Breast epithelium (tissue), 4 donors: ENCODE data around the gene RORB. TPM values are rescaled to one million over a fixed set of nuclear protein-coding genes. Genes with fewer than 3 reads are reported as not detected.
A peak's percentile ranks its signal among the peaks of the same experiment; 100 is the strongest.

ENCODE experiments used
- DNase-seq, 2 donors: peaks; one replicate each; pipeline ENCODE4 v3.0.0-alpha.2; 2019; ENCODE audit warnings: low spot score in 2 of 2
- H3K27ac ChIP-seq, 2 donors: fragments of 200-600 bp; sonication (generic) in 1 of 2; one replicate each; pipeline ENCODE4 v1.5.1; 2016 to 2019; ENCODE audit warnings: mild to moderate bottlenecking in 1 of 2
- H3K27me3 ChIP-seq, 2 donors: fragments of 200-600 bp; sonication (generic) in 1 of 2; one replicate each; pipeline versions ENCODE4 v1.5.1 to v1.6.0; 2017 to 2019; ENCODE audit warnings: control low read depth in 1 of 2, mild to moderate bottlenecking in 1 of 2
- H3K36me3 ChIP-seq: fragments of 200-600 bp; one replicate; pipeline ENCODE4 v1.5.1; 2019
- H3K4me1 ChIP-seq, 2 donors: fragments of 200-600 bp; sonication (generic); one replicate each; pipeline ENCODE4 v1.5.1; 2016 to 2019; ENCODE audit warnings: control low read depth in 1 of 2
- H3K4me3 ChIP-seq, 3 donors: fragments of 200-600 bp; sonication (generic); 1 replicate in 2 of 3; 2 replicates in 1 of 3; pipeline ENCODE4 v1.5.1; 2016 to 2019; ENCODE audit warnings: mild to moderate bottlenecking in 3 of 3, moderate library complexity in 2 of 3
- H3K9me3 ChIP-seq, 2 donors: fragments of 200-600 bp; sonication (generic) in 1 of 2; one replicate each; pipeline ENCODE4 v1.5.1; 2016 to 2019; ENCODE audit warnings: control low read depth in 1 of 2
- POLR2A ChIP-seq: fragments of 450-650 bp; IDR thresholded peaks from one replicate; pipeline ENCODE4 v1.6.1; 2016; ENCODE audit warnings: antibody characterized with exemption, mild to moderate bottlenecking, moderate library complexity
- POLR2AphosphoS5 ChIP-seq, 3 donors: sonication (generic); formaldehyde crosslinking; IDR thresholded peaks; one replicate each; pipeline ENCODE4 v1.6.1; 2017; ENCODE audit warnings: antibody characterized with exemption in 3 of 3
- intact Hi-C: fragments of 100-400 bp; cut with DNase I; formaldehyde crosslinking; loops from one replicate; pipeline ENCODE4 v1.15.1; 2023; ENCODE audit warnings: low total_unique reads
- total RNA-seq, 3 donors: library from RNA; depleted of rRNA; stranded (reverse); fragments of >200 nt; gene quantifications; one replicate each; pipeline ENCODE4 v1.1.0, GENCODE V29; 2016
- TF ChIP-seq, protein P1 (sequence below), 3 donors: fragments of 450-650 bp; IDR thresholded peaks; one replicate each; pipeline ENCODE4 v1.5.1; 2016 to 2017; ENCODE audit warnings: antibody characterized with exemption in 3 of 3, mild to moderate bottlenecking in 3 of 3, moderate library complexity in 3 of 3

RORB gene
- total RNA-seq, 3 donors from 2014 or later: 0.33 to 3.7 (median 1.0) TPM

DNA sequence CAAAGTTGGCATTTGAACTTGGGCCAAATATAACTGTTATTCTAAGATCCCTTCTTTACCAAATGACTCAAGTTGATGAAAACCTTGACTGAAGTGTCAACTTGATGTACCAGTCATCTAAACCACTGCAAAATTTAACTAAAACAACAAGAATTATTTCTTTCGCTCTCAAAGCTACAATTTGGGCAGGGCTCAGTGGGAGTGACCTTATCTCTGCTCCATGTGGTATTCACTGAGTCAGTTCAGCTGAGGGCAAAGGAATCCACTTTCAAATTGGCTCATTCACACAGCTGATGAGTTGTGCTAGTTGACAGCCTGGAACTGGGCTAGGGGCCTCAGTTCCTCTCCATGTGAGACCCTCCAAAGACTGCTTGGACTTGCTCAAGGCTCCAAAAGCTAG is 166.3 kb downstream of the RORB start:
- H3K27me3 ChIP-seq: no peaks in the 10 kb centered on the region
- intact Hi-C loops: no loop called here
- H3K36me3 ChIP-seq: no peaks in the 10 kb centered on the region
- no peaks in the 10 kb centered on the region for H3K9me3 ChIP-seq
- DNase-seq: no peak
- no peaks in the 10 kb centered on the region for H3K4me1 ChIP-seq
- no peak overlapping the region for H3K4me3 ChIP-seq
- TF ChIP-seq POLR2AphosphoS5 (IDR thresholded peaks at IDR 0.05): no peak
- no peak for TF ChIP-seq POLR2A
- TF ChIP-seq, protein P1, sequence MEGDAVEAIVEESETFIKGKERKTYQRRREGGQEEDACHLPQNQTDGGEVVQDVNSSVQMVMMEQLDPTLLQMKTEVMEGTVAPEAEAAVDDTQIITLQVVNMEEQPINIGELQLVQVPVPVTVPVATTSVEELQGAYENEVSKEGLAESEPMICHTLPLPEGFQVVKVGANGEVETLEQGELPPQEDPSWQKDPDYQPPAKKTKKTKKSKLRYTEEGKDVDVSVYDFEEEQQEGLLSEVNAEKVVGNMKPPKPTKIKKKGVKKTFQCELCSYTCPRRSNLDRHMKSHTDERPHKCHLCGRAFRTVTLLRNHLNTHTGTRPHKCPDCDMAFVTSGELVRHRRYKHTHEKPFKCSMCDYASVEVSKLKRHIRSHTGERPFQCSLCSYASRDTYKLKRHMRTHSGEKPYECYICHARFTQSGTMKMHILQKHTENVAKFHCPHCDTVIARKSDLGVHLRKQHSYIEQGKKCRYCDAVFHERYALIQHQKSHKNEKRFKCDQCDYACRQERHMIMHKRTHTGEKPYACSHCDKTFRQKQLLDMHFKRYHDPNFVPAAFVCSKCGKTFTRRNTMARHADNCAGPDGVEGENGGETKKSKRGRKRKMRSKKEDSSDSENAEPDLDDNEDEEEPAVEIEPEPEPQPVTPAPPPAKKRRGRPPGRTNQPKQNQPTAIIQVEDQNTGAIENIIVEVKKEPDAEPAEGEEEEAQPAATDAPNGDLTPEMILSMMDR (IDR thresholded peaks at IDR 0.05): no peak
- no peak overlapping the region for H3K27ac ChIP-seq

- H3K27me3 ChIP-seq: no peaks in the 10 kb centered on the region
- no peak for DNase-seq
- peak in 1 of 3 donors; percentile 33 for TF ChIP-seq POLR2AphosphoS5 (IDR thresholded peaks at IDR 0.05)
- TF ChIP-seq POLR2A: no peak
- H3K4me3 ChIP-seq: no peak overlapping the region
- no peaks in the 10 kb centered on the region for H3K36me3 ChIP-seq
- intact Hi-C loops: no loop called here
- peak overlapping the region in 1 of 2 donors; percentile 55 for H3K27ac ChIP-seq
- no peaks in the 10 kb centered on the region for H3K9me3 ChIP-seq
- H3K4me1 ChIP-seq: no peaks in the 10 kb centered on the region
Observed at GRCh38 chr9:74666625-74667316, 169.6 kb downstream of the RORB start.

DNA sequence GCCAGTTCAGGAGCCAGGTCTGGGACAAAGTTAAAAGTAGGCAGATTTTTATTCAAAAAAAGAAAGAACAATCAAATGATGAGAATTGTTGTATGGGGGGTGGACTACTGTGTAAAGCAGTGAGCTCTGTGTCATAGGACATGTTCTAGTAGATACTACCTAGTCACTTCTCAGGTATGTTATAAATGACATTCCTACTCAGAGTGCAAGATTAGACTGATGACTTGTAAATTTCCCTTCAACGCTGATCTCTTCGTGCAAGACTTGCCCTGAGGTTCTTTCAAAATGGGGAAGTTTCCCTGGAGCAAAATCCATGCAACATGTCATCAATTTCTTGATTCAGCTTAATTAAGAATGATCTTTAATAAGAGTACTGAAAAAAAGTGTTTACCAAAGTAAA is 175.1 kb downstream of the RORB start:
- DNase-seq: no peak
- Histone ChIP-seq H3K9me3 (no peaks in the 10 kb centered on the region), H3K4me3 (no peak overlapping the region), H3K36me3 (no peaks in the 10 kb centered on the region), H3K27ac (no peak overlapping the region), H3K27me3 (no peaks in the 10 kb centered on the region), H3K4me1 (no peaks in the 10 kb centered on the region)
- intact Hi-C loops: no loop called here
- TF ChIP-seq, protein P1 (IDR thresholded peaks at IDR 0.05): no peak
- TF ChIP-seq POLR2A (no peak), POLR2AphosphoS5 (IDR thresholded peaks at IDR 0.05) (no peak)

GRCh38 chr9:74674077-74674476 is 176.9 kb downstream of the RORB start:
- Histone ChIP-seq H3K4me3 (no peak overlapping the region), H3K27me3 (no peaks in the 10 kb centered on the region), H3K9me3 (no peaks in the 10 kb centered on the region), H3K27ac (no peak overlapping the region), H3K4me1 (no peaks in the 10 kb centered on the region), H3K36me3 (no peaks in the 10 kb centered on the region)
- no peak for DNase-seq
- TF ChIP-seq POLR2AphosphoS5 (IDR thresholded peaks at IDR 0.05) (no peak), POLR2A (no peak)
- TF ChIP-seq, protein P1 (IDR thresholded peaks at IDR 0.05): no peak
- intact Hi-C loops: no loop called here

DNA sequence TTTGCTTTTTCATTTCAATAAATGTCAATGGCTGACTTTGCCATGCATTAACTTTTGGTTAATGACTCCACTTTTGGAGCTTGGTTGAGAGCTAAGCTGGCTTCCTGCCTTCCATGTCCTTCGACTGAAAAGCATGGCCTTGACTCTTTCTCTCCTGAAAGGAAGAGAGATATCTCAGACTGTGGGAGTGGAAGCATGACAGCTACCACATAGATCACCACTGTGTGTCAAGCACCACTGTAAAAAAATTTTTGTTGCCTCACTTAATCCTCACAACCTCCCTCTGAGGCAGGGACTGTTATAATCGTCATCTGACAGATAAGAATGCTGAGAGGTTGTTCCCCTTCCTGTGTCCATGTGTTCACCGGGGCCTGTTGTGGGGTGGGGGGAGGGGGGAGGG is 184.8 kb downstream of the RORB start:
- no peak overlapping the region for H3K27ac ChIP-seq
- no peaks in the 10 kb centered on the region for H3K36me3 ChIP-seq
- no peak for TF ChIP-seq POLR2A
- TF ChIP-seq POLR2AphosphoS5 (IDR thresholded peaks at IDR 0.05): no peak
- TF ChIP-seq, protein P1 (IDR thresholded peaks at IDR 0.05): no peak
- intact Hi-C loops: no loop called here
- no peaks in the 10 kb centered on the region for H3K4me1 ChIP-seq
- H3K4me3 ChIP-seq: no peak overlapping the region
- H3K9me3 ChIP-seq: no peaks in the 10 kb centered on the region
- no peaks in the 10 kb centered on the region for H3K27me3 ChIP-seq
- DNase-seq: no peak
